Measurements from ENCODE around the gene TTC7B.

TTC7B gene

DNA sequence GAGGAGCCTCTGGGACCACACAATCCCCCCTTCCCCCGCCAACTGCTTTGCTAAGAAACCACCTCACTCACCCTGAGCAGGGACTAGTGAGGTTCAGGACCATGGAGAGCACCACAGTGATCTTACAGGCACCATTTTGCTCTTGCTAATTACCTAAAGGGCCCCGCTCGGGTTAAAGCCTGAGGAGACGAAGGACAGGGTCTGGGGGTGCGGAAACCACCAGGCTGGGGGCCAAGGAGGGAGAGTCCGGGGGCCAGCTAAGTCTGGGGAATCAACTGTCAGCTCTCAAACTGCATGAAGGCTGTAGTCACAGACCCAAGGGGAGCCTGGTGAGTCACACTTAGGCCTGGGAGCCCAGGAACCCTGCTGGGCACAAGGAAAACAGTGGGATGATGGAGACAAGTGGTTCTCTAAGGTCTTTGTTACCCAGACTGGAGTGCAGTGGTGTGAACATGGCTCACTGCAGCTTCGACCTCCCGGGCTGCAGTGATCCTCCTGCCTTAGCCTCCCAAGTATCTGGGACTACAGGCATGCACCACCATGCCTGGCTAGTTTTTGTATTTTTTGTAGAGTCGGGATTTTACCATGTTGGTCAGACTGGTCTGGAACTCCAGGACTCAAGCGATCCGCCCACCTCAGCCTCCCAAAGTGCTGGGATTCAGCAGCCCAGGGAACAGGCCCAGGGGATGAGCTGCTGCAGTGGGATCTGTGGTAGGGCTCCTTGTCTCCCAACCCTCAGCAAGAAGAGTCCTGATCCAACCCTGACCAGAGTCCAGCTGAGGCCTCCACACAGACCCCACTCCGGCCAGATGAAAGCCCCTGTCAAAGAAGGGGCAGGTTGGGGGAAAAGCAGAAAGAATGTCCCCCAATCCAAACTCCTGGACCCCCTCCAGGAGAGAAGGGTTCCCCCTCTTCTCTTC, 320.6 kb downstream of the TTC7B start:
- TF ChIP-seq, protein P1, sequence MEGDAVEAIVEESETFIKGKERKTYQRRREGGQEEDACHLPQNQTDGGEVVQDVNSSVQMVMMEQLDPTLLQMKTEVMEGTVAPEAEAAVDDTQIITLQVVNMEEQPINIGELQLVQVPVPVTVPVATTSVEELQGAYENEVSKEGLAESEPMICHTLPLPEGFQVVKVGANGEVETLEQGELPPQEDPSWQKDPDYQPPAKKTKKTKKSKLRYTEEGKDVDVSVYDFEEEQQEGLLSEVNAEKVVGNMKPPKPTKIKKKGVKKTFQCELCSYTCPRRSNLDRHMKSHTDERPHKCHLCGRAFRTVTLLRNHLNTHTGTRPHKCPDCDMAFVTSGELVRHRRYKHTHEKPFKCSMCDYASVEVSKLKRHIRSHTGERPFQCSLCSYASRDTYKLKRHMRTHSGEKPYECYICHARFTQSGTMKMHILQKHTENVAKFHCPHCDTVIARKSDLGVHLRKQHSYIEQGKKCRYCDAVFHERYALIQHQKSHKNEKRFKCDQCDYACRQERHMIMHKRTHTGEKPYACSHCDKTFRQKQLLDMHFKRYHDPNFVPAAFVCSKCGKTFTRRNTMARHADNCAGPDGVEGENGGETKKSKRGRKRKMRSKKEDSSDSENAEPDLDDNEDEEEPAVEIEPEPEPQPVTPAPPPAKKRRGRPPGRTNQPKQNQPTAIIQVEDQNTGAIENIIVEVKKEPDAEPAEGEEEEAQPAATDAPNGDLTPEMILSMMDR (conservative IDR thresholded peaks at IDR 0.05): no peak
- TF ChIP-seq ZFX (IDR thresholded peaks at IDR 0.05): no peak
- no peak overlapping the region for H3K27ac ChIP-seq

DNA sequence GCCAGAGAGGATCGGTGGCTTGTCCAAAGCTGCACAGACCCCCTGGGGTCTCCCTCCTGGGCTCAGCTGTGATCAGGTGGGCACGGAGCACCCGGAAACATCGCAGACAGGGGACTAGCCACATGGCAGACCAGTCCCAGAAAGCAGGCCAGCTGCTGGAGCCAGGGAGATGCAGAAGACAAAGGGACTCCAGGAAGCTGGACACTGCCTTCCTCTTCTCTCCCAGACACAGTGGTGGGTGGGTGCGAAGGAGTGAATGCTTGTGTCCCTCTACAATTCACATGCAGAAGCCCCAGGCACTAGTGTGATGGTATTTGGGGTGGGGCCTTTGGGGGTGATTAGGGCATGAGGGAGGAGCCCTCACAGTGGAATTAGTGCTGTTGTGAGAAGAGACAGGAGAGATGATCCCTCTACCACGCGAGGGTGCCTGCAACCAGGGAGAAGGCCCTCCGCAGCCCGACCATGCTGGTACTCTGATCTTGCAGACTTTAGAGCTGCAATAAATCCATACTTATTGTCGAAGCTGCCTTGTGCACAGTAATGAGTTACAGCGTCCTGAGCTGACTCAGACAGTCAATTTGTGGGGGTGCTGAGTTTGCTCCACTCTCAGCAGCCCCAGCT, 324.2 kb downstream of the TTC7B start:
- TF ChIP-seq, protein P1 (conservative IDR thresholded peaks at IDR 0.05): no peak
- TF ChIP-seq ZFX (IDR thresholded peaks at IDR 0.05): no peak
- H3K27ac ChIP-seq: no peak overlapping the region

DNA sequence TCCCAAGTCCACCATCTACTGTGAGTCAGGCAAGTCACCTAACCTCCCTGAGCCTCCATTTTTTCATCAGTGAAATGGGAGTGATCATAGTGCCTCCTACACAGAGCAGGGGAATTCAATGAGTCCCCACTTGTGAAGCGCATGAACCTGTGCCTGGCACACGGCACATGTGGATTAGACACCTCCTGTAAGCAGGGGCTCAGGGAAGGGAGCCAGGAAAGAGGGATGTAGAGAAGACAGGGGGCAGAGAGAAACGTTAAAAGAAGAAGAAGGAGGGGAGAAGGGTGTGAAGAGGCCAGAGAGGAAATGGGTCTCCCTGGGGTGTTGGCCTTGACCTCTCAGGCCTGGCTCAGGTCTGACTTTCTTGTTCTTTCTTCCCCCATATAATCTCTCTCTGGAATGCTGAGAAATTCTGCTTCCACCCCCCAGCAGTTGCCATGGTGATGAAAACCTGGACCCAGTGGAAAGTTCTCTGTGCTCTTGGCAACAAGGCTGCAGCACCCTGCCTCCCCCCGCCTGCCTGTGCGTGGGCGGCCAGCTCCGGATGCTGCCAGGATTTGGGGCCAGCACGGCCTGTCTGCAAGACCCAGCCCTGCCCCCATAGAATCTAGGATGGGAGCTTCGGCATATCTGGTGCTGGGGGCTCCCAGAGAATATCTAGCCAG, 324.9 kb downstream of the TTC7B start:
- H3K27ac ChIP-seq: no peak overlapping the region
- no peak for TF ChIP-seq ZFX (IDR thresholded peaks at IDR 0.05)
- TF ChIP-seq, protein P1 (conservative IDR thresholded peaks at IDR 0.05): no peak

DNA sequence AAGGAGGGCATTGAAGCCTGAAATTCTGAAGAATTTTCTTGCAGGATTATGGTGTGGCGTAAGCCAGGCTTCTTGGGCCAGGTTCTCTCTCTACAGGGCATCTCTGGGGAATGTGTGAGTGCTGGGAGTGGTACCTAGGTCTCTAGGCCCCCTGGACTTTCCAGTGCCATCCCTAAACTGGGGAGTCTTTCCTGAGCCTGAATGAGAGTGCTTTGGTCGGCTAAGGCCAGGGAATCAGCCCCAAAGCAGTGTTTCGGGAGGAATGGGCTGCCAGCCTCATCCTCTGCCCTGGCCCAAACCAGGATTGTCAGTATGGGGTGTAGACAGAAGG, 325.5 kb downstream of the TTC7B start:
- H3K27ac ChIP-seq: no peak overlapping the region
- no peak for TF ChIP-seq ZFX (IDR thresholded peaks at IDR 0.05)
- TF ChIP-seq, protein P1 (conservative IDR thresholded peaks at IDR 0.05): no peak

DNA sequence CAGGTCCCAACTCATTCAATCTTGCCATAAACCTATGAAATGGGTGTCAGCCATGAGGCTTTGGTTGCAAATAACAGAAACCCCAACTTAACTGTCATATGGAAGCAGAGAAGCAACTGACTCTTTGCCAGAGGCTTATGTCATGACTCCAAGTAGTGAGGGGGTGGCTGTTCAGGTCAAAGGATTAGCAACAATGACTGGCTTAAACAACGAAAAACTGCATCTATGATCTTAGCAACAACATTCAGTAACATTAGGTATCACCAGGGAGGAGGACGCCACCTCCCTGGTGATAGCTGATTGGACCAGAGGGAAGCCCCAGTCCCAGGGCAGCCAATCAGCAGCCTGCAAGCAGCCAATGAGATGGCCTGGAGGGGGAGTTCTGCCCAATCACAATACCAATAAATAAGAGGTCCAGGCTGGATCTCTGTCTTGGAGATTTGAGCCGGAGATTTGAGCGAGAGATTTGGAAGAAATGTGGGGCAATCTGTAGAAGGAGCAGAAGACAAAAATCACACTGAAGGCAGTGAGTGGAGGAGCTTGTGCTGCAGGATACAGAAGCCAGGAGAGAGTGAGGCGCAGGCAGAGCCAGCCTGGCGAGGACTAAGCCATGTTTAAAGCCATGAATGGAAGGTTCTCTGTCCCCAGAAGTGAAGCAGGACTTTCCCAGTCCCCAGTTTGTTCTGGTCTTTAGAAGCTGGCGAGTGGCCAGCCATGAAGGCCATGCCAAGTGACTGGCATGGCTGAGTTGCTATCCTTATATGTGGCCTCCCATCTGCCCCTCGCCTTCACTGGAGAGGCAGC, 326.1 kb downstream of the TTC7B start:
- TF ChIP-seq ZFX (IDR thresholded peaks at IDR 0.05): no peak
- TF ChIP-seq, protein P1 (conservative IDR thresholded peaks at IDR 0.05): no peak
- no peak overlapping the region for H3K27ac ChIP-seq

DNA sequence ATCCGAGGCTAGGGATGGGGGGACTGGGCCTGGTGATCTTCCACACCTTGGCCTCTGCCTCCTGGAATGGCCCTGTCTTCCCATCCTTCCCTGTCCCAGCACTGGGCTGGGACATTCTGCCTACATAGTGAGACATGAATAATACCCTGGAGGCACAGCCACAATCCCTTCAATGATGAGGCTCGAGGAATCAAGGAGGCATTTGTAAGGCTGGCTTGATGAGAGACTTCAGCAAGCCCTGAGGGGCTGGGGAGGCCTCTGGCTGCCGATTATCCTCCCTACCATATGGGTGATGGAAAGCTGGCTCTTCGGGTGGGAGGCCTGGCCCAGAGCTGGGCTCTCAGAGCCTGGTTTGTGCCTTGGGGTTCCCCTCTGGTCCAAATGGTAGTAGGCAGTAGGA, 326.9 kb downstream of the TTC7B start:
- TF ChIP-seq, protein P1 (conservative IDR thresholded peaks at IDR 0.05): no peak
- no peak for TF ChIP-seq ZFX (IDR thresholded peaks at IDR 0.05)
- H3K27ac ChIP-seq: no peak overlapping the region

Measured in C4-2B (cell line).